Activated naive CD8-positive, alpha-beta T cell treated with anti-CD3 and anti-CD28 coated beads, Interleukin-2, amount 10 ng/mL, durations not matched to agents 7 days and 5 days (primary cell): ENCODE data around the gene APOL2. TPM values are rescaled to one million over a fixed set of nuclear protein-coding genes. Genes with fewer than 3 reads are reported as not detected.
A peak's percentile ranks its signal among the peaks of the same experiment; 100 is the strongest.
"Not testable (repeated sequence)": the region's sequence is repeated elsewhere in the genome, so short reads cannot be mapped to it uniquely, and the experiment has no call there.

Source experiments
- ATAC-seq: fragments of 150-1000 bp; cut with Tn5 transposase; one replicate; pipeline ENCODE4 v1.10.0; 2021; ENCODE audit warnings: low read depth, moderate library complexity
- POLR2A ChIA-PET: fragments of 350-600 bp; sonication (Branson Sonifier 250); formaldehyde crosslinking; loops from one replicate; lab custom pipeline; 2021; ENCODE audit warnings: antibody characterized with exemption; lab: Charles Lee
- DNase-seq: peaks from one replicate; pipeline ENCODE4 v3.0.0; 2021
- H3K27ac Mint-ChIP-seq: one replicate; pipeline ENCODE4 v1.8.0; 2022; ENCODE audit warnings: mild to moderate bottlenecking, mixed read lengths
- H3K27me3 Mint-ChIP-seq: one replicate; pipeline ENCODE4 v1.8.0; 2022; ENCODE audit warnings: mild to moderate bottlenecking, moderate library complexity, mixed read lengths
- H3K36me3 Mint-ChIP-seq: one replicate; pipeline ENCODE4 v1.8.0; 2021; ENCODE audit warnings: mild to moderate bottlenecking, mixed read lengths
- H3K4me1 Mint-ChIP-seq: one replicate; pipeline ENCODE4 v1.8.0; 2021; ENCODE audit warnings: mixed read lengths
- H3K4me3 Mint-ChIP-seq: one replicate; pipeline ENCODE4 v1.8.0; 2022; ENCODE audit warnings: mild to moderate bottlenecking, moderate library complexity, mixed read lengths
- H3K9me3 Mint-ChIP-seq: one replicate; pipeline ENCODE4 v1.8.0; 2021; ENCODE audit warnings: mixed read lengths
- total RNA-seq, 2 experiments: library from RNA; stranded (reverse); gene quantifications; one replicate each; pipeline ENCODE4 v1.2.3, GENCODE V29; 2021

The APOL2 gene
- total RNA-seq, 2 experiments from 2014 or later = 77.8 to 85.0 TPM

GRCh38 chr22:36233796-36234195 is 5.5 kb downstream of the APOL2 start:
- H3K36me3 Mint-ChIP-seq = peaks cover 52% of the 10 kb centered on the region
- no peak for ATAC-seq
- H3K27me3 Mint-ChIP-seq = no peaks in the 10 kb centered on the region
- POLR2A ChIA-PET = no interaction called here
- H3K4me1 Mint-ChIP-seq = peaks cover 51% of the 10 kb centered on the region
- peak overlapping the region; percentile 85 for H3K27ac Mint-ChIP-seq
- no peak overlapping the region for H3K4me3 Mint-ChIP-seq
- DNase-seq = no peak
- peaks cover 4% of the 10 kb centered on the region for H3K9me3 Mint-ChIP-seq

GRCh38 chr22:36232715-36233401 is 6.5 kb downstream of the APOL2 start:
- H3K36me3 Mint-ChIP-seq = peaks cover 51% of the 10 kb centered on the region
- POLR2A ChIA-PET = no interaction called here
- H3K27me3 Mint-ChIP-seq = no peaks in the 10 kb centered on the region
- ATAC-seq = no peak
- H3K27ac Mint-ChIP-seq = peak overlapping the region; percentile 31
- peaks cover 4% of the 10 kb centered on the region for H3K9me3 Mint-ChIP-seq
- H3K4me1 Mint-ChIP-seq = peaks cover 50% of the 10 kb centered on the region
- DNase-seq = no peak
- no peak overlapping the region for H3K4me3 Mint-ChIP-seq

GRCh38 chr22:36231051-36231450 is 8.3 kb downstream of the APOL2 start:
- H3K9me3 Mint-ChIP-seq, H3K27ac Mint-ChIP-seq, DNase-seq, H3K27me3 Mint-ChIP-seq, H3K4me3 Mint-ChIP-seq, POLR2A ChIA-PET, ATAC-seq: not testable (repeated sequence)
- Mint-ChIP-seq H3K4me1 (peaks cover 45% of the 10 kb centered on the region), H3K36me3 (peaks cover 51% of the 10 kb centered on the region)

GRCh38 chr22:36229649-36230048 is 9.7 kb downstream of the APOL2 start:
- POLR2A ChIA-PET = not testable (repeated sequence)
- peaks cover 38% of the 10 kb centered on the region for H3K36me3 Mint-ChIP-seq

DNA sequence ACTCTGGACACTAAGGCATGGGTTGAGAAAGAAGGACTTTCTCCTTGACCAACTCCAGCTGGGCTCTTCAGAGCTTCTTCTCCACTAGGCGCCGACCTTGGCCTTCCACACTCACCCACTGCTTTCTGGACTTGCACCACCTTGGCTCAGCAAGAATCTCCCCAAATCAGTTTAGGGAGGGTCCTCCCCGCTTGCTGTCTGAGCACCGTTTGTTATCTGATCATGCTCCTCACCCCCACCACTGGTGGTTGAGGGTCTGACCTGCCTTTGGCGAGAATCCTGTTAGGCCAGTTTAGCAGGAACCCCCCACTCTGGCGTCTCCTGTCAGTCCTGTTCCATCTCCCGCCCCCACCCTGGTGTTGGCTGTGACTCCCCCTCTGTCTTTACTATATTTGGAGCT is 10.4 kb downstream of the APOL2 start:
- no peak overlapping the region for H3K27ac Mint-ChIP-seq
- DNase-seq (no peak), ATAC-seq (no peak)
- peaks cover 24% of the 10 kb centered on the region for H3K4me1 Mint-ChIP-seq
- no peaks in the 10 kb centered on the region for H3K9me3 Mint-ChIP-seq
- H3K36me3 Mint-ChIP-seq = peaks cover 35% of the 10 kb centered on the region
- POLR2A ChIA-PET = no interaction called here
- no peaks in the 10 kb centered on the region for H3K27me3 Mint-ChIP-seq
- no peak overlapping the region for H3K4me3 Mint-ChIP-seq

More at GRCh38 chr22:36229649-36230048, 9.7 kb downstream of the APOL2 start:
- not testable (repeated sequence) for H3K4me3 Mint-ChIP-seq, H3K27me3 Mint-ChIP-seq, DNase-seq, H3K9me3 Mint-ChIP-seq, H3K27ac Mint-ChIP-seq, ATAC-seq
- H3K4me1 Mint-ChIP-seq = peaks cover 31% of the 10 kb centered on the region

GRCh38 chr22:36228369-36228768 is 11.0 kb downstream of the APOL2 start:
- H3K27me3 Mint-ChIP-seq, POLR2A ChIA-PET, DNase-seq, H3K27ac Mint-ChIP-seq, ATAC-seq, H3K9me3 Mint-ChIP-seq, H3K4me3 Mint-ChIP-seq: not testable (repeated sequence)
- H3K4me1 Mint-ChIP-seq = peaks cover 20% of the 10 kb centered on the region
- H3K36me3 Mint-ChIP-seq = peaks cover 34% of the 10 kb centered on the region

DNA sequence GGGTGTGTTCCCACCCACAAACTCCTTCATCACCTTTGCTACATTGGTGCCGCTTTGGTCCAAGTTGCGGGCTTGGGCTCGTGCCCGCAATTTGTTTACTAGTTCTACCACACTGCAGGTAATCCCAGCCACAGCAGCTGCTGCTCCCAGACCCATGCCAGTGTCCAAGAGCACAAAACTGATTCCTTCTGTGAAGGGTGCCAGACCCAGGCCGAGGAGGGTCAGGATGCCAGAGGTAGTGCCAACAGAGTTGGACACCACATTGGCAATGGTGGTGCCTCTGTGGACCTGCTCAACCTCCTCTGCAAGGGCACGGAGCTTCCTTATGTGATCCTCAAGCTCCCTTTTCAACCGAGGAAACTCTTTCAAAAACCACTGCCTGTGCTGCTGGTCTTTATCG is 11.5 kb downstream of the APOL2 start:
- H3K9me3 Mint-ChIP-seq = no peaks in the 10 kb centered on the region
- peaks cover 34% of the 10 kb centered on the region for H3K36me3 Mint-ChIP-seq
- no peak overlapping the region for H3K4me3 Mint-ChIP-seq
- ATAC-seq (no peak), DNase-seq (no peak)
- POLR2A ChIA-PET = interaction anchor here (3.8 kb wide), 1 partner anchor 10 kb away, joined by 15 read pairs; the partner anchor contains the start of gene APOL2
- H3K27ac Mint-ChIP-seq = no peak overlapping the region
- H3K27me3 Mint-ChIP-seq = no peaks in the 10 kb centered on the region
- H3K4me1 Mint-ChIP-seq = peaks cover 15% of the 10 kb centered on the region

- H3K36me3 Mint-ChIP-seq = peaks cover 32% of the 10 kb centered on the region
- peak overlapping the region; percentile 47 for H3K27ac Mint-ChIP-seq
- H3K9me3 Mint-ChIP-seq = no peaks in the 10 kb centered on the region
- H3K4me3 Mint-ChIP-seq = no peak overlapping the region
- peaks cover 12% of the 10 kb centered on the region for H3K4me1 Mint-ChIP-seq
- no peak for DNase-seq
- ATAC-seq = peak; percentile 64
- H3K27me3 Mint-ChIP-seq = no peaks in the 10 kb centered on the region
- POLR2A ChIA-PET = interaction anchor here (1.2 to 3.8 kb wide), 2 partner anchors 11 to 22 kb away, joined by 3 to 15 read pairs; partner anchors contain the start of gene APOL2
These were observed 11.9 kb downstream of the APOL2 start for GRCh38 chr22:36227396-36227795.

GRCh38 chr22:36226189-36226588 is 13.1 kb downstream of the APOL2 start:
- Mint-ChIP-seq H3K4me3 (no peak overlapping the region), H3K27me3 (no peaks in the 10 kb centered on the region), H3K4me1 (peaks cover 11% of the 10 kb centered on the region), H3K36me3 (peaks cover 26% of the 10 kb centered on the region), H3K27ac (no peak overlapping the region), H3K9me3 (no peaks in the 10 kb centered on the region)
- DNase-seq = no peak
- ATAC-seq = no peak
- POLR2A ChIA-PET = interaction anchor here (1.1 to 3.8 kb wide), 3 partner anchors 12 to 27 kb away, joined by 3 to 15 read pairs (median 3); partner anchors contain the start of gene APOL2

DNA sequence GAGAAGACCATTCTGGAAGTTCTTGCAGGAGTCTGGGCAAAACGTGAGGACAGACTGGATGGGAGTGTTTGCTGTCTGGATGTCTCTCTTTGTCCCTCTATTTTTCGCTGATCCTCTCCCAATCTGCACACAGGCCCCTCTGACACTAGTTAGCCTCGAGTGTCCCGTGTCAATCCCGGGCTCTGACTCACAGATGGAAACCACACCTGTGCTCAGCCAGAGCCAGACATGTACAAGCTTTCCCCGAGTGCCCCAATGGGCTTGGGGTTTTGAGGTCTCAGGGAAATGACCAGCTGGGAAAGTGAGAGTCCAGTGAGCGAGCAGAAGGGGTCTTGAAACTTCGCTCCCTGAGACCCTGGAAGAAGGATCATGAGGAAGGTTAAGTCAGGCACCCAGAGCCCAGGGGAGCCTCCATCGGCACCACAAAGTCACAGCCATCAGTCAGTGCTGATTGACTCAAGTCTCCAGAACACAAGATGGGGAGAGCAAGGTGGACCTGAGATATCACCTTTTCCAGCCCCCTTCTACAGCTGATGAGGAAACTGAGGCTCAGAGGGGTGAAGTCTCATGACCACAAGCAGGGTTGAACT is 13.9 kb downstream of the APOL2 start:
- no peak overlapping the region for H3K4me3 Mint-ChIP-seq
- no peaks in the 10 kb centered on the region for H3K9me3 Mint-ChIP-seq
- H3K27me3 Mint-ChIP-seq = peaks cover 5% of the 10 kb centered on the region
- H3K4me1 Mint-ChIP-seq = peaks cover 11% of the 10 kb centered on the region
- ATAC-seq (no peak), DNase-seq (no peak)
- H3K27ac Mint-ChIP-seq = no peak overlapping the region
- POLR2A ChIA-PET = interaction anchor here (0.5 to 3.8 kb wide), 2 partner anchors 13 to 795 kb away, joined by 3 to 15 read pairs; partner anchors contain the start of gene APOL2
- H3K36me3 Mint-ChIP-seq = peaks cover 26% of the 10 kb centered on the region

- H3K4me1 Mint-ChIP-seq = peaks cover 11% of the 10 kb centered on the region
- POLR2A ChIA-PET = interaction anchor here (3.8 kb wide), 1 partner anchor 14 kb away, joined by 15 read pairs; the partner anchor contains the start of gene APOL2
- ATAC-seq (no peak), DNase-seq (no peak)
- H3K9me3 Mint-ChIP-seq = no peaks in the 10 kb centered on the region
- H3K27ac Mint-ChIP-seq = no peak overlapping the region
- H3K36me3 Mint-ChIP-seq = peaks cover 23% of the 10 kb centered on the region
- no peak overlapping the region for H3K4me3 Mint-ChIP-seq
- H3K27me3 Mint-ChIP-seq = peaks cover 11% of the 10 kb centered on the region
These were observed 15.1 kb downstream of the APOL2 start for GRCh38 chr22:36224245-36224644.

DNA sequence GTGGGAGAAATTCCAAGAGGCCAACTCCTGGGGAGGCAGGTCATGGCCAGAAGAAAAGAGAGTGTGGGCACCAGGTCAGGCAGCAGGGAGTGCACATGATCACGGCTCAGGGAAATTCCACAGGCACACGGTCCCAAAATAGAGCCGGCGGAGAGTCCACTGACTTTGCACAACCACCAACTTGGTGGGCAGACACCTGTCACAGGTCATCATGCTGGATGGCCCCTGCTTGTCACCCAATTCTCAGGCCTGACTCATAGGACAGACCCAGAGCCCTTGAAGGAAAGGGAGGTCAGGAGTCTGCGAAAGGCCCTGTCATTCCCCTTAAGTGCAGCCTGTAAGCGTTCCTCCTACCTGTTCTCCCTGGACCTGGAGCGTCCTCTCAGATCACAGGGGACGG is 15.8 kb downstream of the APOL2 start:
- Mint-ChIP-seq H3K4me1 (peaks cover 11% of the 10 kb centered on the region), H3K4me3 (no peak overlapping the region), H3K9me3 (no peaks in the 10 kb centered on the region), H3K27me3 (peaks cover 19% of the 10 kb centered on the region), H3K27ac (no peak overlapping the region), H3K36me3 (peaks cover 19% of the 10 kb centered on the region)
- no peak for DNase-seq
- POLR2A ChIA-PET = no interaction called here
- no peak for ATAC-seq

DNA sequence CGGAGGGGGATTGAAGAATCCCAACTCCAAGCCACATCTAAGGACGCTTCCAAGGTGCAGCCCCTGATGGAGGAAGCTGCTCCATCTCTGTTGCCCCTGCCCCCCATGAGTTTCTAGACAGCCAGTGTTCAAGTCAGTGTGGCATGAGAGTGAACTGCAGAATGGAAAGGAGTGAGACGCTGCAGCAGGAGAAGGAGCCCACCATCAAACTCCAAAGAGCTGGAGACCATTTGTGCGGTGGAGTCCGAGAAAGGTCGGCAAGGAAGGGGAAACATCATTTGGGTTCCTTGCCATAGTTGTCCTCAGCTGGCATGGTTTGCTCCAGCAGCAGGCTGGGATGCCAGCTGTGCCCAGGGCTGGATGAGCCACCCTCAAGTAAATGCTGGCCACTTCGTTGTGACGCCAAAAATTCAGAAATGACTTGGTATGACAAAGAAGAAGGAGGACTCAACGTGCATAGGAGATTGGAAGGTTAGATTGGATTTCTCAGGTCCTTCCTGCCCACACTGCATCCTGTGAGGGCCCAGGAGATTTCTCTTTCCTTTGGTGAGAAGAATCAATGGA is 16.4 kb downstream of the APOL2 start:
- Mint-ChIP-seq H3K27ac (no peak overlapping the region), H3K9me3 (no peaks in the 10 kb centered on the region), H3K4me3 (no peak overlapping the region), H3K36me3 (peaks cover 16% of the 10 kb centered on the region), H3K27me3 (peaks cover 24% of the 10 kb centered on the region), H3K4me1 (peaks cover 8% of the 10 kb centered on the region)
- POLR2A ChIA-PET = no interaction called here
- DNase-seq (no peak), ATAC-seq (no peak)
